Endothelial cell of umbilical vein (primary cell): ENCODE data around the gene THSD4. TPM values are rescaled to one million over a fixed set of nuclear protein-coding genes. Genes with fewer than 3 reads are reported as not detected.
A peak's percentile ranks its signal among the peaks of the same experiment; 100 is the strongest.

ENCODE experiments used
- BruUV-seq: library from RNA; stranded (reverse); fragments of 400-500 nt; replicated peaks from 2 replicates; lab custom pipeline; 2021; lab: Mats Ljungman, UMichigan
- CTCF ChIA-PET: fragments of 300-600, 350-600 bp; sonication (Branson Sonifier 250); formaldehyde crosslinking; loops from one replicate; lab custom pipeline; 2021; ENCODE audit warnings: antibody characterized with exemption, inconsistent platforms; lab: Charles Lee
- POLR2A ChIA-PET: fragments of 300-600, 350-600 bp; sonication (Branson Sonifier 250); formaldehyde crosslinking; loops from one replicate; lab custom pipeline; 2021; ENCODE audit warnings: antibody characterized with exemption, inconsistent platforms; lab: Charles Lee
- DNase-seq: peaks from one replicate; pipeline ENCODE4 v3.0.0-alpha.2; 2011; ENCODE audit warnings: low read depth, low spot score
- FAIRE-seq: peaks from 2 replicates; lab custom pipeline; 2011; peaks lifted over from hg19 to GRCh38; lab: Jason Lieb, UNC
- H2AFZ ChIP-seq: 2 replicates; pipeline ENCODE4 v1.6.0; 2012; ENCODE audit warnings: low read depth, low read length, control low read depth, inconsistent platforms
- H3K27ac ChIP-seq: 2 replicates; pipeline ENCODE4 v1.5.1; 2011; ENCODE audit warnings: low read depth, mild to moderate bottlenecking, control low read depth, low read length, moderate library complexity; ENCODE audit not compliant: insufficient read depth
- H3K27me3 ChIP-seq, 2 experiments: 2 replicates each; pipeline versions ENCODE4 v1.6.0 to v1.6.1; 2011; ENCODE audit warnings: low read length in 2 of 2, mixed read lengths in 1 of 2; ENCODE audit not compliant: control insufficient read depth in 2 of 2, insufficient read depth in 2 of 2
- H3K36me3 ChIP-seq, 2 experiments: 2 replicates in 1 of 2; 3 replicates in 1 of 2; pipeline ENCODE4 v1.5.1; 2011; ENCODE audit warnings: low read length in 2 of 2, mild to moderate bottlenecking in 1 of 2, moderate library complexity in 1 of 2; ENCODE audit not compliant: control insufficient read depth in 2 of 2, insufficient read depth in 2 of 2; ENCODE audit errors: extremely low read depth in 1 of 2
- H3K4me1 ChIP-seq: 3 replicates; pipeline ENCODE4 v1.5.1; 2011; ENCODE audit warnings: mild to moderate bottlenecking, low read length; ENCODE audit not compliant: control insufficient read depth, insufficient read depth; ENCODE audit errors: extremely low read depth
- H3K4me2 ChIP-seq: 2 replicates; pipeline ENCODE4 v1.6.1; 2011; ENCODE audit warnings: low read length, control low read depth, mixed read lengths; ENCODE audit not compliant: insufficient read depth
- H3K4me3 ChIP-seq, 3 experiments: fragments of 200-600 bp in 1 of 3; sonication (generic), shearing (Covaris generic) in 1 of 3; replicated peaks in 1 of 3; 2 replicates each; pipeline ENCODE4 v1.5.1; 2011 to 2016; ENCODE audit warnings: control low read depth in 3 of 3, low read length in 3 of 3, mild to moderate bottlenecking in 2 of 3, inconsistent platforms in 1 of 3, low read depth in 1 of 3, moderate library complexity in 1 of 3; ENCODE audit not compliant: insufficient read depth in 1 of 3
- H3K79me2 ChIP-seq: 2 replicates; pipeline ENCODE4 v1.6.0; 2012; ENCODE audit warnings: low read length, inconsistent platforms; ENCODE audit not compliant: control insufficient read depth, insufficient read depth
- H3K9ac ChIP-seq: replicated peaks from 2 replicates; pipeline ENCODE3; 2011; ENCODE audit warnings: low read length, control low read depth; ENCODE audit not compliant: insufficient read depth; ENCODE audit errors: extremely low read depth
- H3K9me1 ChIP-seq: replicated peaks from 3 replicates; pipeline ENCODE4 v1.6.0; 2011; ENCODE audit warnings: mild to moderate bottlenecking, low read length; ENCODE audit not compliant: control insufficient read depth, insufficient read depth; ENCODE audit errors: extremely low read depth
- H3K9me3 ChIP-seq: replicated peaks from 2 replicates; pipeline ENCODE4 v1.5.1; 2012; ENCODE audit warnings: low read length, inconsistent platforms; ENCODE audit not compliant: control insufficient read depth, insufficient read depth
- H4K20me1 ChIP-seq: replicated peaks from 2 replicates; pipeline ENCODE3; 2011; ENCODE audit warnings: mild to moderate bottlenecking, low read length; ENCODE audit not compliant: control insufficient read depth, insufficient read depth; ENCODE audit errors: extremely low read depth
- CTCF ChIP-seq, 2 donors: IDR thresholded peaks; 1 replicate in 1 of 2; 2 replicates in 1 of 2; pipeline ENCODE4 v1.5.1; 2011; ENCODE audit warnings: low read length in 2 of 2, mild to moderate bottlenecking in 2 of 2, moderate library complexity in 2 of 2, control low read depth in 1 of 2, inconsistent platforms in 1 of 2, low read depth in 1 of 2; ENCODE audit not compliant: insufficient read depth in 1 of 2; ENCODE audit errors: extremely low read depth in 1 of 2
- EZH2 ChIP-seq: IDR thresholded peaks from 2 replicates; pipeline ENCODE4 v1.6.1; 2012; ENCODE audit warnings: borderline replicate concordance, low read depth, mild to moderate bottlenecking, moderate library complexity, low read length, inconsistent platforms; ENCODE audit not compliant: severe bottlenecking
- FOS ChIP-seq: IDR thresholded peaks from 2 replicates; pipeline ENCODE4 v1.6.1; 2011; ENCODE audit warnings: mild to moderate bottlenecking, low read length, moderate library complexity, borderline replicate concordance; ENCODE audit not compliant: insufficient read depth
- GATA2 ChIP-seq: IDR thresholded peaks from 2 replicates; pipeline ENCODE4 v1.7.0; 2011; ENCODE audit warnings: low read depth, mild to moderate bottlenecking, moderate library complexity, mixed read lengths, low read length; ENCODE audit not compliant: insufficient read length, insufficient read depth
- JUN ChIP-seq: IDR thresholded peaks from 2 replicates; pipeline ENCODE4 v1.6.1; 2011; ENCODE audit warnings: borderline replicate concordance, low read depth; ENCODE audit not compliant: insufficient read length, insufficient read depth
- MAX ChIP-seq: IDR thresholded peaks from 2 replicates; pipeline ENCODE4 v1.6.1; 2011; ENCODE audit not compliant: insufficient read depth, insufficient read length
- MYC ChIP-seq: IDR thresholded peaks from one replicate; pipeline ENCODE4 v1.6.1; 2011; ENCODE audit warnings: mild to moderate bottlenecking, low read depth, low read length
- POLR2A ChIP-seq: IDR thresholded peaks from 2 replicates; pipeline ENCODE4 v1.6.1; 2012; ENCODE audit warnings: low read depth, mild to moderate bottlenecking, control low read depth, low read length
- POLR2AphosphoS5 ChIP-seq: IDR thresholded peaks from 2 replicates; pipeline ENCODE4 v1.6.1; 2012; ENCODE audit warnings: low read depth, mild to moderate bottlenecking, control low read depth, low read length, moderate library complexity; ENCODE audit not compliant: insufficient read depth
- dilution Hi-C: fragments of 300-500 bp; cut with MboI; formaldehyde crosslinking; loops from one replicate; pipeline ENCODE4 v1.15.0; 2019; ENCODE audit warnings: low sequenced_read_pairs; ENCODE audit not compliant: extremely low pct_ligation_motif_present
- intact Hi-C: fragments of 100-400 bp; cut with micrococcal nuclease; formaldehyde crosslinking; loops from one replicate; pipeline ENCODE4 v1.10.0; 2022
- polyA plus RNA-seq, 4 experiments: library from polyadenylated mRNA; depleted of rRNA in 3 of 4; stranded (reverse) in 3 of 4; unstranded in 1 of 4; fragments of >200 nt; gene quantifications; 2 replicates each; pipeline versions ENCODE4 v1.2.1 to v1.2.3, GENCODE V29; 2011 to 2012; ENCODE audit warnings: missing spikeins in 1 of 4
- total RNA-seq: library from RNA; stranded (reverse); gene quantifications from 2 replicates; pipeline ENCODE4 v1.2.3, GENCODE V29; 2021

The THSD4 gene
- total and polyA plus RNA-seq, 2 donors (not counting 3 experiments of a cell fraction or from before 2014, with no cell fraction given): 9.9 to 25.4 TPM

- CTCF ChIA-PET: interaction anchor here (0.8 to 2.1 kb wide), 7 partner anchors 19 to 249 kb away, joined by 3 to 5 read pairs (median 3); no protein-coding TSS in a partner anchor
- intact Hi-C loops: no loop called here
- Histone ChIP-seq H3K9me1 (no peaks in the 10 kb centered on the region), H2AFZ (no peak overlapping the region), H3K27ac (no peak overlapping the region), H4K20me1 (no peaks in the 10 kb centered on the region), H3K4me3 (no peak overlapping the region), H3K27me3 (no peaks in the 10 kb centered on the region), H3K9me3 (no peaks in the 10 kb centered on the region), H3K4me2 (no peak overlapping the region), H3K9ac (no peak overlapping the region), H3K4me1 (peaks cover 9% of the 10 kb centered on the region), H3K36me3 (no peaks in the 10 kb centered on the region), H3K79me2 (no peaks in the 10 kb centered on the region)
- no TSS peak for BruUV-seq
- dilution Hi-C loops: no loop called here
- FAIRE-seq (peak; percentile 83), DNase-seq (peak; percentile 63)
- TF ChIP-seq GATA2 (no peak), MYC (no peak), JUN (no peak), FOS (no peak), MAX (no peak), EZH2 (no peak), POLR2A (no peak), POLR2AphosphoS5 (no peak), CTCF (IDR thresholded peaks at IDR 0.05; ENCODE audit: extremely low read depth in 1 of 2, insufficient read depth in 1 of 2, low read depth in 1 of 2, low read length in 2 of 2) (no peak)
- POLR2A ChIA-PET: no interaction called here
These were observed 519.7 kb downstream of the THSD4 start for GRCh38 chr15:71634820-71635560.
